BE2C (cell line): ENCODE results near the gene ZNF766.

Experiments used
- DNase-seq: peaks from one replicate; pipeline ENCODE4 v3.0.0-alpha.2; 2020
- H3K27me3 ChIP-seq: fragments of 250-450 bp; sonication (Bioruptor Pico); 2 replicates; pipeline ENCODE4 v1.5.1; 2020; ENCODE audit warnings: mild to moderate bottlenecking
- H3K36me3 ChIP-seq: fragments of 250-450 bp; sonication (Bioruptor Pico); 2 replicates; pipeline ENCODE4 v1.5.1; 2020; ENCODE audit warnings: mild to moderate bottlenecking
- H3K4me1 ChIP-seq: fragments of 250-450 bp; sonication (Bioruptor Pico); 2 replicates; pipeline ENCODE4 v1.5.1; 2020
- H3K4me3 ChIP-seq: 2 replicates; pipeline ENCODE4 v1.5.1; 2011; ENCODE audit warnings: low read depth, low read length
- H3K9me3 ChIP-seq: fragments of 250-450 bp; sonication (Bioruptor Pico); 2 replicates; pipeline ENCODE4 v1.5.1; 2020
- TF ChIP-seq, protein P1 (sequence below): IDR thresholded peaks from 2 replicates; pipeline ENCODE4 v1.5.1; 2012; ENCODE audit warnings: mild to moderate bottlenecking, low read depth, low read length

The ZNF766 gene

DNA sequence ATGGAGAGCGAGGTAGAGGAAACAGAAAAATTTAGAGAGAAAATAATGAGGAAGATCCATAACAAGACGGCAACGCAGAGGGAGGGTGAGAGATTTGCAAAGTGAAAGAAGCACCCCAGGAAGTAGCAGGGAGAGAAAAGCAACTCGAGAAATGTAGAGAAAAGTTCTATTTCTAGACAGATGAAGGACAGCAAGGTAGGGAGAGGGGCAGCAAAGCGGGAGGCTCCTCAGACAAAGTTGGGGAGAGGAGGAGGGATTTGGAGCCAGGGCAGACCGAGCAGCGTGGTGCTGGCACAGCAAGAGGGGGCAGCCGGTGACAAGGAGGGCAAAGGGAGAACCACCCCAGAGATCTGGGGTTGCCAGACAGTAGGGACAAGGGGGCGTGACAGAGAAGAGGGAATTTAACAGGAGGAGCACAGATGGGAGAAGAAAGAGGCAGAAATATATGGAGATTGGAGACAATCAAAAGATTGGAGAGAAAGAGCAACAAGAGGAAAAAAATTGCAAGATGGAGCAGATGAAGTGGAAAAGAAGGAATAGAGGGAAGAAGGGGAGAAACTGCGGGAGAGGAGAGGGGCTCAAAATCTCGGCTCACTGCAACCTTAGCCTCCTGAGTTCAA is 989 bp downstream of the ZNF766 start:
- DNase-seq, result peak; percentile 26
- Histone ChIP-seq H3K4me1 (no peaks in the 10 kb centered on the region; the same call in 1 of the 2 replicates), H3K4me3 (peak overlapping the region; percentile 96), H3K27me3 (no peaks in the 10 kb centered on the region), H3K9me3 (no peaks in the 10 kb centered on the region), H3K36me3 (peaks cover 12% of the 10 kb centered on the region; the same call in 1 of the 2 replicates)
- TF ChIP-seq, protein P1, sequence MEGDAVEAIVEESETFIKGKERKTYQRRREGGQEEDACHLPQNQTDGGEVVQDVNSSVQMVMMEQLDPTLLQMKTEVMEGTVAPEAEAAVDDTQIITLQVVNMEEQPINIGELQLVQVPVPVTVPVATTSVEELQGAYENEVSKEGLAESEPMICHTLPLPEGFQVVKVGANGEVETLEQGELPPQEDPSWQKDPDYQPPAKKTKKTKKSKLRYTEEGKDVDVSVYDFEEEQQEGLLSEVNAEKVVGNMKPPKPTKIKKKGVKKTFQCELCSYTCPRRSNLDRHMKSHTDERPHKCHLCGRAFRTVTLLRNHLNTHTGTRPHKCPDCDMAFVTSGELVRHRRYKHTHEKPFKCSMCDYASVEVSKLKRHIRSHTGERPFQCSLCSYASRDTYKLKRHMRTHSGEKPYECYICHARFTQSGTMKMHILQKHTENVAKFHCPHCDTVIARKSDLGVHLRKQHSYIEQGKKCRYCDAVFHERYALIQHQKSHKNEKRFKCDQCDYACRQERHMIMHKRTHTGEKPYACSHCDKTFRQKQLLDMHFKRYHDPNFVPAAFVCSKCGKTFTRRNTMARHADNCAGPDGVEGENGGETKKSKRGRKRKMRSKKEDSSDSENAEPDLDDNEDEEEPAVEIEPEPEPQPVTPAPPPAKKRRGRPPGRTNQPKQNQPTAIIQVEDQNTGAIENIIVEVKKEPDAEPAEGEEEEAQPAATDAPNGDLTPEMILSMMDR, result no peak

GRCh38 chr19:52273301-52273700 is 3.9 kb downstream of the ZNF766 start:
- TF ChIP-seq, protein P1, result no peak
- H3K4me3 ChIP-seq, result no peak overlapping the region
- DNase-seq, result no peak
- H3K4me1 ChIP-seq, result no peaks in the 10 kb centered on the region; the same call in 1 of the 2 replicates
- no peaks in the 10 kb centered on the region for H3K27me3 ChIP-seq
- H3K9me3 ChIP-seq, result no peaks in the 10 kb centered on the region
- peaks cover 12% of the 10 kb centered on the region; the same call in 1 of the 2 replicates for H3K36me3 ChIP-seq

GRCh38 chr19:52274191-52274590 is 4.8 kb downstream of the ZNF766 start:
- H3K4me3 ChIP-seq, result no peak overlapping the region

DNA sequence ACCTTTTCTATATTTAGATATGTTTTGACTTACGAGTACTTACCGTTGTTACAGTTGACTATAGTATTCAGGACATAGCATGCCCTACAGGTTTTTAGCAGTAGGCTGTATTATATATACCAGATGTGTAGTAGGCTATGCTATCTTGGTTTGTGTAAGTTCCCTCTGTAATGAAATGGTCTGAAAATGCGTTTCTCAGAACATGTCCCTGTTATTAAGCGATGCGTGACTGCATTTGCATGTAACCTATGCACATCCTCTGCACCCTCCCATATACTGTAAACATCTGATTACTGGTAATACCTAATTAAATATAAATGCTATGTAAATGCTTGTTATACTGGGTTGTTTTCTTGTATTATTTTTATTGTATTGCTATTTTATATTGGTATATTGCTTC is 6.6 kb downstream of the ZNF766 start:
- H3K4me1 ChIP-seq, result no peaks in the 10 kb centered on the region
- TF ChIP-seq, protein P1, result no peak
- H3K4me3 ChIP-seq, result no peak overlapping the region
- no peaks in the 10 kb centered on the region for H3K9me3 ChIP-seq
- H3K36me3 ChIP-seq, result peaks cover 8% of the 10 kb centered on the region; the same call in 1 of the 2 replicates
- no peak for DNase-seq
- no peaks in the 10 kb centered on the region for H3K27me3 ChIP-seq

More at GRCh38 chr19:52274191-52274590, 4.8 kb downstream of the ZNF766 start:
- H3K4me1 ChIP-seq, result no peaks in the 10 kb centered on the region
- DNase-seq, result no peak
- H3K9me3 ChIP-seq, result no peaks in the 10 kb centered on the region
- H3K27me3 ChIP-seq, result no peaks in the 10 kb centered on the region
- TF ChIP-seq, protein P1, result no peak
- H3K36me3 ChIP-seq, result peaks cover 12% of the 10 kb centered on the region; the same call in 1 of the 2 replicates

GRCh38 chr19:52277471-52277870 is 8.1 kb downstream of the ZNF766 start:
- Histone ChIP-seq H3K4me1 (no peaks in the 10 kb centered on the region), H3K4me3 (no peak overlapping the region), H3K9me3 (no peaks in the 10 kb centered on the region), H3K27me3 (no peaks in the 10 kb centered on the region), H3K36me3 (peaks cover 9% of the 10 kb centered on the region)
- DNase-seq, result no peak
- TF ChIP-seq, protein P1, result no peak

- Histone ChIP-seq H3K9me3 (no peaks in the 10 kb centered on the region), H3K36me3 (peaks cover 66% of the 10 kb centered on the region), H3K4me1 (no peaks in the 10 kb centered on the region), H3K27me3 (no peaks in the 10 kb centered on the region), H3K4me3 (no peak overlapping the region)
- DNase-seq, result no peak
- TF ChIP-seq, protein P1, result no peak
These were observed 16.9 kb downstream of the ZNF766 start for GRCh38 chr19:52286256-52286655.
